NCI-H1436 treated with DMSO at 0.1 percent for 48 hours (cell line): ENCODE data around the gene SND1.

Experiments used
- DNase-seq: peaks from one replicate; lab custom pipeline; 2025; lab: John Stamatoyannopoulos, UW

Gene SND1

DNA sequence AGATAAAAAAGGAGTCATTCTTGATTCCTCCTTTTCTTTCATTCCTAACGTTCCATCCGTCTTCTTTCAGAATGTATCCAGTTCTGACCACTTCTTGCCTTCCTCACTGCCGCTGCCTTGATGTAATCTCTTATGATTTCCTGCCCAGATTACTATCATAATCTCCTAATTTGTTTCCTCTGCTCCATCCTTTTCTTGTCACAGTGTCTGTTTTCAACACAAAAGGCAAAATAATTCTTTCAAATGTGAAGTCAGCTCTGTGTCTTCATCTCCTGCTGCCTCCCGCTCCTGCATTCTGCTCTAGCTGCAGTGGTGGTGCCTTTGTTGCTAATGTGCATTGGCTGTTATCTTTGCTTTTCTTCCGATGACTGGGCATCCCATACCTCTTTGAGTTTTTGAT, 150.9 kb downstream of the SND1 start:
- no peak for DNase-seq

DNA sequence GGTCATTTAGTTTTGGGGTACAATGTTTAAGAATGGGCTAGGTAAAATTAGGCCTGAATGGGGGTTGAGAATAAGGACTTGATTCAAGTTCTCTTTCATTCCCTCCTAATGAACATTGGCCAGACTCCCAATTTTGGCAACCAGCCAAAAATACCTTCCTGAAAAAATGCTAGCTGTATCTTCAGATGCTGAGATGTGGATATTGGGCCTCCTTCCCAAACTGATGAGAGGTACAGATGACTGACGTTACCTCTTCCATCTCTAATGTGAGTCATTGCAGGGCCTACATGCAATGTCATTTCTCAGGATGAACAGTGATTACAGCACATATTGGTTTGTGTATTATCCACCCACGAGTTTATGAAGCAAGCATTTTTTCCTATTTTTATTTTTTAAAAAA, 151.6 kb downstream of the SND1 start:
- DNase-seq, result no peak

DNA sequence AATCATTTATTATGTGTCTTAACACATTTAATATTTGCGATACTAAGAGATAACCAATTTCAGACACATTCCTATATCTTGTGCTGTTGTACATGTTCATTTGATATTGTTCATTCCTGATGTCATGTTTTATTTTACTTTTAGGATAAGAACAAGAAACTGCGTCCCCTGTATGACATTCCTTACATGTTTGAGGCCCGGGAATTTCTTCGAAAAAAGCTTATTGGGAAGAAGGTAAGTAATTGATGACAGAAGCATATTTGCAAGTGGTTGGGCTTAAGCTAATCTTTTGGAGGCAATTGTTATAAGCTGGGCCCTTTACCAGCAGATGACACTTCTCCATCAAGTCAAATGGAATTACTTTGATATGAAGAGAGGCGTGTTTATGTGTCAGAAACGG, 155.3 kb downstream of the SND1 start:
- DNase-seq, result no peak

DNA sequence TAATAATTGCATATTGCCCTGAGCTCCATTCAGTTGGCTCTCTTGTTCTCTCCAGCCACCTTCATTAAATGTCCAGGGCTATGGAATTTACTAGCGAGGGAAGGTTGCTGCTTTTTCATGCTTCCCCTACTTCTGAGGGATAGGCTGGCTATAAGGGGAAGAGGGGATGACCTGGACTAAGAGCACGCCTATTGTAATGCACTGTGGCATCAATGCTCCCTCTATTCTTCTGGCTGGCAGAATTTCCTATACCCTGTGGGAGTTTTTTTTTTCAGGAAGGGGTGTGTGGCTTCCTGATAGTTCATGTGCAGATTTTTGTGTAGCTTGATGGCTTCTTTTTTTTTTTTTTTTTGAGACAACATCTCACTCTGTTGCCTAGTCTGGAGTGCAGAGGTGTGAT, 155.8 kb downstream of the SND1 start:
- DNase-seq, result no peak

DNA sequence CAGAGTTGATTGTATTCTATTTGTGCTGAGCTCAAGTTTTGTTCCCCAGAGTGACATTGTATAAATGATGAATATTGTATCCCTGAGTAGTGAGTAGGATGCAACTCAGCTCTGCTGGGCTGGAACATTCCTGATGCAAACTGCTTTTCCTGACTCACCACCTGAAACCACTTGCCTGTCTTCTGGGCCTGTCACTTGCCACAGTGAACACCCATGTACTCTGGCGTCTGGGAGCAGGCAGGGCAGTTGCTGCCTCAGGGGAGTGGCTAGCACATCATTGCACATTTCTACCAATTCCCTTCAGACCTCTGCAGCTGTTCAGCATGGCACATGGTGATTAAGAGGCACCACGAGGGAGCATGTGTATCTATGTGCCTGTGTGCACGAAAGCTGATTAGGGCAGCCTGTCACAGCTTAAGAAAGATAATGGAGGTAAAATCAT, 157.3 kb downstream of the SND1 start:
- DNase-seq, result no peak

- DNase-seq, result no peak
These were observed 158.1 kb downstream of the SND1 start for GRCh38 chr7:127810113-127810512.

GRCh38 chr7:127810696-127811660, 159.0 kb downstream of the SND1 start:
- DNase-seq, result no peak

DNA sequence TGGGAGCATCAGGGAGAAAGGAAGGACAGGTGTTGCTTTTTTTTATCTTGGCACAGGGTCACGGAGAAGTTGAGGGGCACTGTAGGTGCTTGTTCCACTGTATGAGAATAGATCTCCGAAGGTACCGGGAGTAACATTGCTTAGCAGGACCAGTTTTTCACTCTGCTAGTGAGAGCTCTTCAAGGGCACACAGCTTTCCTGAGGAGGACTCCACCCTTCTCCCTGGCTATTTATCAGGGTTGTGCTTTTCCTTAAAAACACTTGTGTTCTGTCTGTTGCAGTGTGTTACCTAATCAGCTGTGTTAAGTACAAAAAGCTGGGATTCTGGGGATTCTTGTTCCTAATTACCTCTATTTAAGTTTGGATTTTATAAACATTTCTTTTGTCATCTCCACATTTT, 160.5 kb downstream of the SND1 start:
- DNase-seq, result no peak

DNA sequence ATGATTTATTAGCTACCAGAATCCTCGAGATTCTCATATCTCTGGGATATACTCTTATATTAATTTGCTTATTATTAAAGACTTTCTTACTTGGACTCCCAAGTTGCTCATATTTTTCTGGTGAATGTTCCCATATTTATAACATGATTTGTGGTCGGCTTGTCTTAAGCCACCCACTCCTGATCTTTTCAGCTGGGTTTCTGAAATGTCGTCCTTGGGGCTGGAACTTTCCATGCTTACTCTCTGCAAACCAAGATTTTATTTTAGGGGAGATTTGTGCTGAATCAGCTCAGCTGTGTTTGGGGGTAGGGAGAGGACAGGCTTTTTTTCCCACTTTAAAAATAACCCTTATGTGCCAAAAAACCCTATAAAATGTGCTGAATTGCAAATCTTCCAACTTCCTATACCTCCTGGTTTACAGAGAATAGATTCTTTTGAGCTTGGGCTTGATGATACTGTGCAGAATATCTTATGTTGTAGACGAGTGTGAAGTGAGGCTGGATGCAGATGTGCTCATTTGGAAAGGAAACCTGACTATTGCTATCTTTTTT, 162.1 kb downstream of the SND1 start:
- DNase-seq, result no peak

GRCh38 chr7:127815631-127816145, 163.7 kb downstream of the SND1 start:
- no peak for DNase-seq

DNA sequence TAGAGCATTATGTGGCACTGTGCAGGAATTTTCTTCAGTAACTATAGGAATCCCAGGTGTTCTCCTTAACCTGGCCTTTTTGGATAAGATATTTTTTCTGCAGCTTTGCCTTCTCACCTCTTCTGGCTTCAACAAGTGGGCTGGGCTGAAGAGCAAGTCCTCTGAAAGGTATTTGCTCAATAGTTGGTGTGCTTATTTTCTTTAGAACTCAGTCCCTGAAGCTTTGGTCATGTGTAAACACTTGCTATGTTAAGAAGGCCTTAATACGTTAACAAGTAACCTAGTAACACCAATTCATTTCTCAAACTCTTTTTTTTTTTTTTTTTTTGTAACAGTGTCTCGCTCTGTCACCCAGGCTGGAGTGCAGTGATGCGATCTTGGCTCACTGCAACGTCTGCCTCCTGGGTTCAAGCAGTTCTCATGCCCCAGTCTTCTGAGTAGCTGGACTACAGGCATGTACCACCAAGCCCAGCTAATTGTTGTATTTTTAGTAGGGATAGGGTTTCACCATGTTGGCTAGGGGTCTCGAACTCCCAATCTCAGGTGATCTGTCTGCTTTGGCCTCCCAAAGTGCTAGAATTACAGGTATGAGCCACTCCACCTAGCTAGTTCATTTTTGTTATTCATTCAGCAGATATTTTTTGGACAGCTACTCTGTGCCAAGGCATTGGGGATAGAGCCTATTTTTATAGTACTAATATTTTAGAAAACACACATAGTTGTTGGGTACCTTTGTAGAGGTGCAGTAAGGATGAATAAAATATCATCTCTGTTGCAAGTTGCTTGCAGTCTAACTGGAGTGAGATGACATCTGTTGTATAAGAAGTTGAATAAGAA, 164.6 kb downstream of the SND1 start:
- no peak for DNase-seq

- DNase-seq, result no peak
These were observed 165.5 kb downstream of the SND1 start for GRCh38 chr7:127817466-127817865.

DNA sequence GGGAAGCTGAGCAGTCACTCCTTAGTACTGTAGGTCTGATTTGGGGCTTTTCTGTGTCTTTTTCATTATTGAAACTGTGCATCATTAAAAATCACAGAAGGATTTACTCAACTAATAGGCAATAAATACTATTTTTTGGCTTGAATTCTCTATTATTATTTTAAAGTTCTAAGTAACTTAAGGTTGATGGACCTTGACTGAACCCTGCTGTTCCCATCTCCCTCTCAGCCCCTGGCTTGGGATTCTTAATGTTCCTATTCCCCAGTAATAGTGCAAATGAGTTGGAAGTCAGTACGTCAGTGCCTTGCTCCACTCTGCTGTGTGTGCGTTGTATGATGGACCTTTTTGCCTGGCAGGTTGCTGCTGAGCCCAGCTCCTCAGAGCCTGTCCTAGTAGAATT, 166.3 kb downstream of the SND1 start:
- DNase-seq, result no peak

- no peak for DNase-seq
These were observed 168.2 kb downstream of the SND1 start for GRCh38 chr7:127819975-127820731.

GRCh38 chr7:127820732-127821085, 168.7 kb downstream of the SND1 start:
- no peak for DNase-seq

GRCh38 chr7:127821146-127821545, 169.2 kb downstream of the SND1 start:
- no peak for DNase-seq

DNA sequence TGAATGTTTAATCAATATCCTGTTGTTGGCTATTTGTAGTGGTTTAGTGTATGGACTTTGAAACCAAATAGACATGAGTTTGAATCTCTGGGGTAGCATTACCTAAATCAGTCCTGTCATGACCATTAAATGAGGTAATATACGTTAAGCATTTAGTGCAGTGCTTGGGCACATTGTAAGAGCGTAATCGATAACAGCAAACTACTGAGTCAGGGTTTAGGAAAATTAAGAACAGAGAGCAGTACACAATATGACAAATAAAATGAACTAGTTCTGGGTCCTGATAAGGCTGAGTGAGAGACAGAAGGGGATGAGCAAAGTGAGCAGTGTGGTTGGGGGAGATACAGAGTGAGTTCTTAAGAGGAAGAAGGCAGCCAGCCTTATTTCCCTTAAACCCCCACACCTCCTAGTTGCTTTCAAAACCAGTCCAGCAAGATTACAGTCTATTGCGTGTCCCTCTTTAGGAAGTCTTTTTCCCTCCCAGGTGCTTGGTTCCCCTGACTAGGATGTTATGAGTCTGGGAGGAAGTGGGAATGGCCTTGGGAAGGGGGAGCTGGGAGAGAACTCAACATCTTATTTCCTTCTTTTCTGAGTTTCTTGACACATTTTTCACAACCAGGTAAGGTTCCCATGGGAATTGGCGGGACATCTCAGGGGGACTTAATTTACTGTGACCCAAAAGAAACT, 171.0 kb downstream of the SND1 start:
- no peak for DNase-seq

DNA sequence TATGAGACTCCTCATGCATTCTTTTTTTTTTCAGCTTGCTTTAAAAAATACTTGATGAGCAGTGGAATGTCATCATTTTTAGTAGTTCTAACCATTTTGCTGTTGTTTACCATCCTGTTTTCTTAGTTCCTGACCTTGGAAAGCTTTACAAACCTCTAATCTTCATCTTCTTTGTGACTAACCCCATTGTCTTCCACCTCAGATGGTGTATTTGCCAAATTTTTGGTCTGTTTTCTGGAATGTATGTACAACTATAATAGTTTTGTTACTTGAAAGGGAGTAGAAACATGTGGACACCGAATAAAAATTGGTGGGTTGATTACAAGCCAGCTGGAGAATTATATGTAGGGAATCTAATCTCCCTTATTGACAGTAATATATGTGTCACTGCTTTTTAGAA, 172.7 kb downstream of the SND1 start:
- DNase-seq, result no peak

DNA sequence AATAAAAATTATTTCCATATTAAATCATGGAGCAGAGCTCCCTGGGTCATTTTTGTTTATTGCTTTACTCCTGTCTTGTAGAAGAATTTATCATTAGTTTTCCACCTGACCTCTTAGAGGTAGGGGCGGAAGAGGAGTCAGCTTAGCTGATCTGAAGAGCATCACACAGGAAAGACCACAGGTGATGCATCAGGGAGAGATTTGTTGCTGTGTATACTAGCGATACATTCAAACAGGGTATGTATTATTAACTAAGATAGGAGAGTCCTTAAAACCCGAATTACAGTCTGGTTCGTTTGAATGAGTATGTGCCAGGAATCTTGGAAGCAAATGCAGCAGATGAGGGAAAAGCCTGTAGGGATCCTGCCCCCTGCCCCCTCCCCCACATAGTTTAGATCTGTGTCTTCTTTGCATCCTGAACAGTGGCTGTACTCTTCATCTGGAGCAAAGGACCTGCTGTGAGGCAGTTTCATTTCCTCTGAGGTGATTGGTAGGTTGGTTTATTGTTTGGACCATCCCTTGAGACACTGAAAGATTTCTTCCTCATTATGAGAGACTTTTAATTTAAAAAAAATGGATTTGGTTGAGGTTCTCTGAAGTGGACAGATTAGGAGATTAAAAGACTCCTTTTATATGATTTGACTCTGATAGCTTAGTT, 177.0 kb downstream of the SND1 start:
- no peak for DNase-seq

- no peak for DNase-seq
These were observed 179.6 kb downstream of the SND1 start for GRCh38 chr7:127831318-127832219.
